ENCODE measurements around the gene LRTM1.

LRTM1 gene

DNA sequence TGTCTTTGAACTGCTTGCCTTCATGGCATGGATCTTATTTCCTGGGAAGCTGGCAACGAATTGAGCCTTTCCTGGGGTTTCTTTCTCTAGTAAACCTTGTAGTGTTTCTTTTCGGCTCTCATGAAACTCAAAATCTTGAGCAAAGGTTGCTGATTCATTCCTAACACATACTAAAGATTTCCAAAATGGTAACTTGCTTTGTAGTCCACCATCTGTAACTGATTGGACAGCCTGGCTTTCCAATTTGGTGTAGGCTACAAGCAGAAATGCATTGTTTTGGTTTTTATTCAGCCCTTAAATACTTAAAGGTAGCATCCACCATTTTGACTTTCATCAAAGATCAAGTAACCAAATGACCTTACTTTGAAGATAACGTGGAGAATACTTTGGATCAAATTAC is 38.1 kb downstream of the LRTM1 start:
- no peak for DNase-seq

DNA sequence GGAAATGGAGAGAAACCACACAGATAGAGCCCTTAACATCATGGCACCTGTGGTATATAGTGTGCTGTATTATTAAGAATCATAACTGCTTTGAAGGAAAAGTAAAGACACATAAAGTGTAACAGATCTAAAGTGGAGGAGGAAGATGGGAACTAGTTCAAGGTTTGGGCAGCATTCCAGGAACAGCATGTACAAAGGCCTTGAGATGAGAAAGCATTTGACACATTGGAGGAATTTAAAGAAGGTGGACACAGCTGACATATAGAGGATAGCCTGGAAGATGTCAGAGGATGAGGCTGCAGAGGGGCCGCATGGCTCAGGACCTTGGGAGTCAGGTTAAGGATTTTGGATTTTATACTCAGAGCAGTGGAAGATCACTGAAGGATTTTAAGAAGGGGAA is 39.0 kb downstream of the LRTM1 start:
- no peak for DNase-seq

DNA sequence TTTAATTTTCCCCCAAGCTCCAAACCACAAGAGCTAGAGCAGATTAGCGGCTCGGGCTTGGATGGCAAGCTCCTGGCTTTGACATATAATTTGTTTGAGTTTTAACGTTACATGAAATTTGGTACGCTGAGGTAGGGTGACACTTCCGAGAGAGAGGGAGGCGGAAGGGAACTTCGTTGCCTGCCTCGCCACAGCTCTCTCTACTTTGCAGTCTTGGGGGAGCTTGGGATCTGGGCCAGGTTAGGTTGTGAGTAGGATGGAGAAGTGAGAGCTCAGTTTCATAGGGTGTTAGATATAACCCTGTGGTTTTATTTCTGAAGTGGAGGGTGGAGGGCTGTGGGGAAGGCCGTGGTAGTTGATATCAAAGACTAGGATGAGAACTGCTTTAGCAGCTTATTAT is 39.7 kb downstream of the LRTM1 start:
- DNase-seq = no peak

DNA sequence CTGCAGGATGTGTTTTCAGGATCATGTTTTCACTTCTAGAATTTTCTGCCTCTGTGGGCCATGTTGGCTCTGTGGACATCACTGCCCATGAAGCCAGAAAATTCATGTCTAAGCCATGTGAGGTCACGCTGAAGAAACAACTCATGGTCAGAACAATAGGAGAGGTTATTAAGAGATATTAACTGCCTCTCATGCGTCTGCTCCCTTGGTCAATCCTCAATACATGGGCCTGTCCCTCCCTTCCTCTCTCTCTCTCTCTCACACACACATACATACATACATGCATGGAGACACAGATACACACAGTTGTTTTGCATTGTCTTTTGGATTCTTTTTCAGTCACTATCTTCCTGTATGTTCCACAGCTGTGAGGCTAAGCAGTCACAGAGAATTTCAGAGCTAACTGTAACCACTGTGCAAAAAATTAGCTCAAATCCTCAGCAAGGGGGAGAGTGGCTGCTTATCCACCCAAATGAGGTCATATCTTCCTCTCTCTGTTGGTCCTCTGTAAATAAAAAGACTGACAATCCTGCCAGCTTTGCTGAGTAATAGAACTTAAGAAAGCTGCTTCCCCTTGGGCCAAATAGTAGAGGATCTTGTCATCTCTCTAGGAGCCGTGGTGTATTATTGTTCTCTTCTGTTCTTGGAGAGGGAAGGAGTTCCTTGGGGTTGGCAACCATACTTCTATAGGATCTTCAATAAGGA is 45.6 kb downstream of the LRTM1 start:
- peak; percentile 88 for DNase-seq

DNA sequence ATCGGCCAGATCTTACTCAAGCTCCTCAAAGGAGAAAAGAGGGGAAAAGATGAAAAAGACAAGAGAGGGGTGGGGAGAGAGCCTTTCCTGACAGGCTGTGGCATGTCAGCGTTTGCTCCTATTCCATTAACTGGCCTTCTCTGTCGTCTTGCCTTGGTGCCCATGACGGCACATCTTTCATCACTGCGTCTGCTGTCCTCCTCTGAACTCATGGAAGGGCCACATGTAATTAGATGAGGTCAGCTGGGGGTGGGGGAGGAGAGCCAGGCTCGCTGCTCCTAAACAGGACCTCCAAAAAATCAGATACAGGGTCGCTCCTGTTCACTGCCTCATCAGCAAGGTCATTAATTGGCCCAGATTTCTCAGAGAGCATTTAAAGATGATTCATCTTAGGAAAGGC is 49.7 kb downstream of the LRTM1 start:
- DNase-seq = no peak

DNA sequence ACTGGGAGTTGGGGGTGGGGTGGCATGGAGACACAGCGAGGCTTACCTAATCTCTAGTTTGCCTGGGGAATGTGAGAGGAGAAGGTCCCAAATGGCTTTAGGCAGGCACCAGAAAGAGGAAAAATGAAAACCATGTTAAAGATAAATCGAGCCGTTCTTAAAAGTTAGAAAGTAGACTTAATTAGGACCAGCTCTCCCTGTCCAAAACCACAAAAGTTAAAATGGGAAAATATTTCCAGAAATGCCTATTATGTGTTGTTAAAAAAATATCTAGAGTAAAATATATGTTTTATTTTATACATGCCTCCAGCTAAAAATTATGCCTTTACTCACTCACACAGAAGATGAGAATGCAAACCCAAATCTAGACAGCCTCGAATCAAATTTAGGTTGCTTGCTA is 50.1 kb downstream of the LRTM1 start:
- no peak for DNase-seq

DNA sequence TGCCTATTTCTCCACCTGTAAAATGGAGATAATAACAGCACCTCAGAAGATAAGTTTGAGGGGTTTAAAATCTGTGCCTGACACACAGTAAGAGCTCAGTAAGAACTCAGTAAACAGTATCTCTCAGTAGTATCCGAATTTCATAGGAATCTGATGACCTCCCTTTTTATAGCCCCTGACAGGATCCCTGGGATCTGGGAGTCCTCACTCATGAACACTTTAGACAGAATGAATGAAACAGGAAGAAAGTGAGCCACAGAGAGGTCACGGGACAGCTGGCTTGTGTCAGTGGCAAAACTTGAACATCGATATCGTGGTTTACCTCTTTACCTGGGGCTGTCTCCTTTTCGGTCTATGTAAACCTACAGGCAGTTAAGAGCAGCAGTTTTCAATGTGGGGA is 51.2 kb downstream of the LRTM1 start:
- DNase-seq = no peak

DNA sequence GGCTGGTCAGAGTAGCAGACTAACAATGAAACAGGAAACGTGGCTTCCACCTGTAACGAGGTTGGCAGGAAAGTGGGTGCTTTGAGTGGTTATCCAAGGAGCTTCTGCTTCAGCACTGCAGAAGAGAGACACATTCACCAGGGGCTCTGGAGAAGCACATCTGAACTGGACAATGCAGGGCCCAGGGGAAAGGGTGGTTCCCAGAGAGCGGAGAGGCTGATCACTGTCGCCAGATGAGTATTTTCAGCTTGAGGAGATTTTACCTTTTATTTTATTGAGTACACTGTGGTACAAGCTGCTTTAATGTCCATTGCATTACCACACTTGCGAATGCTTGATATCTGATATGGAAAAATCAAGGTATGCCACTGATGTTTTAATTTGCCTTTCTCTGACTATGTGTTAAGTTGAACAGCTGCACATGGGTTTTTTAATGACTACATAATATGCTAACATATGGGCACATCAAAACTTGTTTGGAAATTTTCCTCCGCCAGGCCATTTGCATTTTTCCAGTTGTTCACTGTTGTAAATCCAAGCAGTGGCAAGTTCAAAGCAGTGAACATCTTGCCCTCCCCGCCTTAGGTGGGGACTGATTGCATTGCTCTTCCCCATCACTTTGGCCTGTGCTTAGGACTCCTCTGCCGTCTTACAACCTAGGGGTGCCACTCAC is 52.1 kb downstream of the LRTM1 start:
- DNase-seq = no peak

DNA sequence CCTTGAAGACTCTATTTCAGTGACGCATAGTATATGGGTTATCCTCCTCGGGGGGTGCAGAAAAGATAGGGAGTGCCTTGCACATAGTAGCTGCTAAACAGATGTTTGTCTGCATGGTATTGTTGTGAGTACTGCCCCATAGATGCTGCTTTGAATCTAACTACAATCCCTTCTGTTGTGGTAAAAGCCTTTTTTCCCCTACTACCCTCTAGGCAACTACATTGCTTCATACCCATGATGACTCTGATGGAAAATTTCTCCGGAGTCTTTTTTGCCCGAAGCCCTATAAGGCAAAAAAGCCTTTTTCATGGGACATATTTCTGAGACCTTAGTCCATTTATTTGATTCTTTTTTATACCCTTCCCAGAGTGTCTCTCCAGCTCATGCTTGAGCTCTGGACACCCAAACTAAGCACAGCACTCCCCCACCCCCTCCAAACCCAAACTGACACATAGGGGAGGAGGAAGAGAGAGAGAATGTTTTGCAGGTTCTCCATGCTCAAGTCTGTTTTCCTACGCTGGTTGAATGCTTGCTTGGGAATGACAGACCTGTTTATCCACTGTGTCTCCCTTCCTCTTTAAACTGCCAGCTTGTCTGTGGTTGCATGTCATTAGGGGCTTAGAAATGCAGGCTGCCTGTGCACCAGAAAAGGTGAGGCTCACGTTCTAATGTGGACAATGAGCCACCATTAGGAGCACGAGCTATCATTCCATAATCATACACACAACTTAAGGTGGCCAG is 52.9 kb downstream of the LRTM1 start:
- no peak for DNase-seq

DNA sequence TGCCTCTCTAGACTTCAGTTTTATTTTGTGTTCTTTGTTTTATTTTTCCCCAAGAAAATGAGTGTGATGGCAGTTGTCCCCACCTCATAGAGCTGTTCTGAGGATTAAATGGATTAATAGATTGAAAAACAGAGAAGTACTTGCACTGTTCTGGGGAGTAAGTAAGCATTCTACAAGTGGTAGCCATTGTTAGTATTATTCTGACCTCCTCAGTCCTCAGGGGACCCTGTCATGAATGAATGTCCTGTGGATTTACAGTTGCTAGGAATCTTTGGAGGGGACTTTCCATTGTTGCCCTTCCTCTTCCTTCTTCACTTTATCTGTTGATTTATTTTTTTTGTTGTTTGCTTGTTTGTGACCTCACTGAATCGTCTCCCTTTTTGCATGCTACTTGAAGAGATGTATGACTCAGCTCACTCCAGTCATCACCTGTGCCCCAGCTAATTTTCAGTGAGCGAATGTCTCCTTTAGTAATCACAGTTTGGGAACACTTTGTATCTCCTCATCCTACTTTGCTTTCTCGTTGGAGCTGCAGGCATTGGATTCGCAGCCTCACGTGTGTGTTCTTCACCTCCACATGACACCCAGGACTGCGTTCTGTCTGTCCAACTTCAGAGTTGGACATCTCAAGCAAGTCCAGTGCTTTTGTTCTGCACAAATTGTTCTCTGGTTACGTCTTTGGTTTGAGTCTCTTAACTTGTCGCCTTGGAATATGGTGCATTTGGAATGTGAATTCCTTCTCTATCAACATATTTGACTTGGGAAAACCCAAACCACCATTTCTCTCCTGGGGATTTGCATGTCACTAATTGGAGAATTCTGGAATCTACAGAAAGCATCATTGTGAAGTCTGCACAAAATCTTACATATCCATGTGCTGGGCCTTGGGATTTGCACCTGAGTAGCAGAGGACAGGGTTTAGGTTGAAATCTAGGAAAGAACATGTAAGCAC is 54.5 kb downstream of the LRTM1 start:
- no peak for DNase-seq

DNA sequence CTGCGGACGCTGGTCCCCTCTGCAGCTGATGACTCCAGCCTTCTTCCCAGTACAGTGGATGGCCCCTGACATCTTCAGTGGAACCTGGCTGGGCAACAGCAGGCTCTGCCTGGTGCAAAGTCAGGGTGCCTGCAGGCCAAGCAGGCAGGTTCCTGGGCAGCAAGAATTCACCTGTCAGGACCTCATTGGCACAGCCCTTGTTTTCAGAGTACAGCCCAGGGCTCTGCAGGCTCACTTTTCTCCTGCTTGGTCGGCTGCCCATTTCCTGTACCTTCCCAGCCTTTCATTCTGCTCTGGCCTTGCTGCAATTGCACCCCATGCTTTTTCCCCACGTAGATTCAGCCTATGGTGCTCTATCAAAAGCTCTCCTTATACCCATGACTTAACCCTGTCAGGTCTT is 56.0 kb downstream of the LRTM1 start:
- no peak for DNase-seq

DNA sequence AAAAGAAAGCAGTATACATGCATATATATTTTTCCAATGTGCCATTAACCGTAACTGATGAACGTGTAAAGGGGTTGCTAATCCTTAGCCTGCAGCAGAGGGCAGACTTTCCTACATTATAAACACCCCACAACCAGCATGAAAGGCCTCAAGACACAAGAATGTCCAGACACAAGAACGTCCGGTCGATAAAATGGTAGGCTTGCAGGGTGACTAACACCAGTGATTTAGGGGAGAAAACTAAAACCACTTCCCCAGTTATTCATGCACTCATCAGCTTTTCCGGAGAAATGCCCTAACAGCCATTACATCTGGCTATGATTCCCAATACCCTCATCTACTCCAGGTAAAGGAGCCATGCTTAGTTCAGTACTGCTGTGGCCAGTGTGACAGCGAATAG is 57.4 kb downstream of the LRTM1 start:
- peak; percentile 90 for DNase-seq
